GM13976 (cell line): Measurements from ENCODE around the gene WDR20.

Experiments used
- DNase-seq: peaks from one replicate; pipeline ENCODE4 v3.0.0; 2012; ENCODE audit warnings: low spot score
- CTCF ChIP-seq: IDR thresholded peaks from 2 replicates; pipeline ENCODE4 v1.5.1; 2012; ENCODE audit warnings: borderline replicate concordance, mild to moderate bottlenecking; ENCODE audit not compliant: insufficient read depth; ENCODE audit errors: extremely low read depth, missing control alignments, control extremely low read depth
- in situ Hi-C: fragments of 300-500 bp; cut with MboI; formaldehyde crosslinking; loops from one replicate; pipeline ENCODE4 v1.12.0; 2022; ENCODE audit warnings: low sequenced_read_pairs, mixed read lengths, inconsistent platforms; ENCODE audit not compliant: unreplicated experiment

The WDR20 gene

DNA sequence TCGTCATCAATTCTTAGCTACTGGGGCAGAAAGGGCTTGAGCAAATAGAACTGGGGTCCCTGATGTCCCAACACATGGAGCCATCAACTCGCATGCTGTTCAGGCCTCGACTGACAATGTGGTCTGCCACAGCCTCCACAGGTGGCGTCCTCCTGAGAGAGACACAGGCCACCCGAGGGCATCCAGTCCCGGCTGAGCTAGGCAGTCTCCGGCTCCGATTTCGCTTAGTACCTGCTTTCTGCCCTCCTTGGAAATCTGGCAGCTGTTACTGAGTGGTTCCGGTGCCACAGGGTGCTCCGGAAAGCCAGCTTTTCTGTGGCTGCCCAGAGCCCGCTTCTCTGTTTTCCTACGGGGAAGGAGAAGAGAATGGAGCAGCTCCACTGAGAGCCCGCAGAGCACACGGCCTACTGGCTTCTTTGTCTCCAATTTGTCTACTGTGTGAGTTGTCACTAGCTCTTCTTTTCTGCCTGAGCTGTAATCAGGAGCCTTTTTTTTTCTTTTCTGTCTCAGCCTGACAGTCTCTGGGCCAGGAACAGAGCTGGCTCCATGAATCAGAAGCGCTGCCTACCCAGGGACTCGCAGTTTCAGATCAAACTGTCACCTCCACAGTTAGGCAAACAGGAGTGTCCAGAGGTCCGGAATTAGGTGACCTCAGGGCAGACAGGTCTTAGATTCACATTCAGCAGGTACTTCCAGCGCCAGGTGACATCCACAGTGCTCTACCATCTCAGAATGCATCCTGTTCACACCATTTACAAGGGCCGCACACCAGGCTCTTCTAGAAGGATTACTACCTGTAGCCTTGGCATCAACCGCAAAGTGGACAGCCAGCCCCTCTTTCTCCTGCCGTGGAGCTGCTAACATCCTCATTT, 92.0 kb downstream of the WDR20 start:
- in situ Hi-C loops = no loop called here
- no peak for DNase-seq
- TF ChIP-seq CTCF = no peak

- TF ChIP-seq CTCF = no peak
- no peak for DNase-seq
- in situ Hi-C loops = no loop called here
These were observed 92.6 kb downstream of the WDR20 start for GRCh38 chr14:102232348-102232625.

- in situ Hi-C loops = no loop called here
- DNase-seq = no peak
- no peak for TF ChIP-seq CTCF
These were observed 93.4 kb downstream of the WDR20 start for GRCh38 chr14:102233081-102233480.

DNA sequence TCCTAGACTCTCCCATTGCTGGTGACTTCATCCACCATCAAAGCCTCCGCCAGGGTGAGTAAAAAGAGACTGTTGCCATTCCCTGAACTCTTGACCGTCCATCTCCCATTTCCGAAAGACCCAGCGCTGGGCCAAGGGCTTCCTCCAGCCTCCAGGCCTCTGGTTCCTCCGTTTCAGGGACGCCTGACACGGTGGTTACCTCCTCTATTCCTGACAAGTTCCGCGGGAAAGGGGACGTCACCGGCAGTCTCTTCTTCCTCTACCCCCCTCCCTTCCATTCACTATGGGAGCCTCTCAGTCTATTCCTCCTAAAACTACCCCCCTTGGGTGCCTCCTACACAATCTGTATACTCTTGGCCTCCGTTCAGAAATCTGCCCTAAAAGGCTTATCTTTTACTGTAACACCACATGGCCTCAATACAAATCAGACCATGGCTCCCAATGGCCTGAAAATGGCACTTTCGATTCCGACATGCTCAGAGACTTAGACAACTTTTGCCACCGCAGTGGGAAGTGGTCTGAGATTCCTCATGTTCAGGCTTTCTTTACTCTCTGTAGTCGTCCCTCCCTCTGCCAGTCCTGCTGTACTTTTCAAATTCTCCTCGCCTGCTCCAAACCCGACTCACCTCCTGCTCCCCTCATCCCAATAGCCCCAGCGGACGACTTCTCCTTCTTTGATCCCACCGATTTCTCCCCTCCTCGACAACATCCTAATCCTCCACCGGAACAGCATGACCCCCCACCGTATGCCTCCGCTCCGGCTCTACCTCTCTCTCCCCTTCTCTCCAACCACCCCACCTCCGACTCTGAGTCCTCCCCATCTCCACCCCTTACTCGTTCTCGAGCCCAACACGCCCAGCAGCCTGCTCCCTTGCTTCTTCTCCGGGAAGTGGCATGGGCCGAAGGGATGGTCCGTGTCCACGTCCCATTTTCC, 94.9 kb downstream of the WDR20 start:
- in situ Hi-C loops = no loop called here
- no peak for DNase-seq
- TF ChIP-seq CTCF = no peak

DNA sequence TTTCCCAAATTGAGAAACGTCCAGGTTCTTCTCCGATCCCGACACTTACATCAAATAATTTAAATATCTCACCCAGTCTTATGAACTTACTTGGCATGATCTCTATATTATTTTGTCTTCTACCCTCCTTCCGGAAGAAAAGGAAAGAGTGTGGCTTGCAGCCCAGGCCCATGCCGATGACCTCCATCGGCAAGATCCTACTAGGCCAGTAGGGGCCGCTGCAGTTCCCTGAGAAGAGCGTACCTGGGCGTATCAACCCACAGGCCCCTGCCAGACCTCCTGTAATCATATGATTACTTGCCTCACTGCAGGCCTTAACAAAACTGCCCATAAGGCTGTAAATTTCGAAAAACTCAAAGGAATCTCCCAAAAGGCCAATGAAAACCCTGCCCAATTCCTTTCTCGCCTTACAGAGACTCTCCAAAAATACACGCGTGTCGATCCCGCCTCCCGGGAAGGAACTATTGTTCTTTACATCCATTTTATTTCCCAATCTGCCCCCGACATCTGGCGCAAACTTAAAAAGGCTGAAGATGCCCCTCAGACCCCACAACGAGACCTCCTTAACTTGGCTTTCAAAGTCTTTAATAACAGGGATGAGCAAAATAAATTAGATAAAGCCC, 95.7 kb downstream of the WDR20 start:
- peak; percentile 84 for TF ChIP-seq CTCF
- in situ Hi-C loops = no loop called here
- DNase-seq = peak; percentile 90

- in situ Hi-C loops = no loop called here
- no peak for DNase-seq
- TF ChIP-seq CTCF = no peak
These were observed 96.3 kb downstream of the WDR20 start for GRCh38 chr14:102236026-102236425.
